H1 (cell line): ENCODE measurements around the gene PRKG2. TPM values are rescaled to one million over a fixed set of nuclear protein-coding genes. Genes with fewer than 3 reads are reported as not detected.

ENCODE experiments used
- CHD7 ChIP-seq: fragments of 300-600 bp; sonication (generic); IDR thresholded peaks from 2 replicates; pipeline ENCODE4 v1.7.1; 2012; ENCODE audit warnings: low read length, moderate library complexity, mild to moderate bottlenecking, inconsistent platforms; ENCODE audit not compliant: insufficient replicate concordance
- polyA plus RNA-seq, 7 experiments: library from polyadenylated mRNA; depleted of rRNA in 3 of 7; stranded (reverse) in 5 of 7; unstranded in 2 of 7; fragments of >200 nt in 5 of 7; fragments of 200-250 nt in 2 of 7; gene quantifications; 1 replicate in 5 of 7; 2 replicates in 1 of 7; 4 replicates in 1 of 7; pipeline versions ENCODE4 v1.2.1 to v1.2.3, GENCODE V29; 2011 to 2013; ENCODE audit warnings: missing spikeins in 2 of 7, mixed read lengths in 2 of 7
- total RNA-seq: library from RNA; stranded (reverse); fragmentation: NEBNext Ultra II Directional; extraction: Animal tissue kit (Norgen Biotek cat#: 25700); gene quantifications from 2 replicates; pipeline ENCODE4 v1.2.1, GENCODE V29; 2021

PRKG2 gene
- total and polyA plus RNA-seq, 2 of the 8 experiments (the other 6 are each of a cell fraction or from before 2014, with no cell fraction given) = 0.45 to 1.2 TPM

GRCh38 chr4:81109356-81109755 lies 105.7 kb downstream of the PRKG2 start (continued):
- no peak for TF ChIP-seq CHD7
